Uterus (tissue), 2 donors: ENCODE measurements around the gene INO80.

Experiments used
- CTCF ChIP-seq, 4 experiments: fragments of 200-600 bp in 2 of 4; fragments of 450-650 bp in 2 of 4; sonication (generic) in 2 of 4; IDR thresholded peaks; one replicate each; pipeline ENCODE4 v1.5.1; 2016 to 2019; ENCODE audit warnings: antibody characterized with exemption in 4 of 4, mild to moderate bottlenecking in 2 of 4, moderate library complexity in 1 of 4
- POLR2A ChIP-seq, 2 donors: fragments of 450-650 bp; IDR thresholded peaks; one replicate each; pipeline ENCODE4 v1.6.1; 2016; ENCODE audit warnings: antibody characterized with exemption in 2 of 2, mild to moderate bottlenecking in 1 of 2, moderate library complexity in 1 of 2

GRCh38 chr15:40940296-40940801 is 175.7 kb downstream of the INO80 start:
- TF ChIP-seq CTCF (IDR thresholded peaks at IDR 0.05) (no peak), POLR2A (IDR thresholded peaks at IDR 0.05) (no peak)
